HG03039 (cell line): ENCODE measurements around the gene USP28.

Experiments
- ATAC-seq: cut with Tn5 transposase; IDR thresholded peaks from one replicate; pipeline ENCODE4 v1.9.1; 2021; ENCODE audit warnings: mild to moderate bottlenecking, moderate library complexity; ENCODE audit not compliant: unreplicated experiment

The USP28 gene

DNA sequence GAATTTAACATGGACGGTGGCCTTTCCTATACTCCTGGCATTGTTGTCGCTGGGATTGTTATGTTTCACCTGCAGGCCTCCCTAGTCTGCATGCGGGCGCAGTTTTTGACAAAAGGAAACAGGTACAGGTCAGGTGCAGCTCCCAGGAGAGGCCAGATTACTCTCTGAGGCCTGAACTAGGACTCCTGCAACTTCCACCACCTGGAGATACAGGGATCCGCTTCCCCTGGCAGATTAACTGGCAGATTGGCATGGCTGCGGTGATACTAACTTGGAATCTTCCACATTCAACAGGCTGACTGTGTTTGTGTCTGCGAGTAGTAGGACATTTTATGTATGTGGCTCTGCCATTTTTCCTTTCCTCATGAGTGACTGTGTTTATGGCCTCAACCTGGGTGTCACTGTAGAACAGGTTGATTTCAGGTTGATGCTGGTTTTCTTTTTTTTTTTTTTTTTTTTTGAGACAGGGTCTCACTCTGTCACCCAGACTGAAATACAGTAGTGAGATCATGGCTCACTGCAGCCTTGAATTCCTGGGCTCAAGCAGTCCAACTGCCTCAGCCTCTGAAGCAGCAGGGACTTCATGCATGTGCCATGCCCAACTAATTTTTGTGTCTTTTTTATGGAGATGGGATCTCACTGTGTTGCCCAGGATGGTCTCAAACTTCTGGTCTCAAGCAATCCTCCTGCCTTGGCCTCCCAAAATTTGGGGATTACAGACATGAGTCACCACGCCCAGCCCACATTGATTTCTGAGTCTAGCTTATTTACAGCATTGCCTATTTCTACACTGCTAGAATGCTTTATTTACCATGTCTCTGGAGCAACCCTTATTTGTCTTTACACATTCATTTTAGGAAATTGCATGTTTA lies 1.7 kb upstream of the USP28 start:
- no peak for ATAC-seq

DNA sequence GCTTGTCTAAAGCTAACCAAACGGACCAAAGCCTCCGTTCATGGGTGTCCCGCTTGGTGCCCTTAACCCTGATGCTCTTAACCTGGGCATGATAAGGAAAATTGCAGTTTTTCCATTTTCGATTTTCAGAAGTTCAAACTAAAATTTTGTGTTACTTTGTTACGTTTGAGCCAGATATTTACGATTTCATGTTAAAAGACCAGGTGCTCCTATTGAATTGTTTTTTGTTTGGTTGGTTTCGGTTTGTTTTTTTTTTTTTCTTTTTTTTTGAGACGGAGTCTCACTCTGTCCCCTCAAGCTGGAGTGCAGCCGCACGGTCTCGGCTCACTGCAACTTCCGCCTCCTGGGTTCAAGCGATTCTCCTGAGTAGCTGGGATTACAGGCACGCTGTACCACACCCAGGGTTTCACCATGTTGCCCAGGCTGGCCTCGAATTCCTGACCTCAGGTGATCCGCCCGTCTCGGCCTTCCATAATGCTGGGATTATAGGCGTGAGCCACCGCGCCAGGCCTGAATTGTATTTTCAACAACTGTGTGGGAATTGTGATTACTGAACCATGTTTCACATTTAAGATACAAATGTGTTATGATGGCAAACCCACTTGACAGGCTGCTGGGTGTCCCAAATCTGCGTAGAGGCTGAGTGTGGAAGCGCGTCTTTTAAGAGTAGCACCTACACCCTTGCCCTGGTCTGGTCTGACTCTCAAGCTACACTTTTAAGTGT lies 864 bp upstream of the USP28 start:
- ATAC-seq: no peak

DNA sequence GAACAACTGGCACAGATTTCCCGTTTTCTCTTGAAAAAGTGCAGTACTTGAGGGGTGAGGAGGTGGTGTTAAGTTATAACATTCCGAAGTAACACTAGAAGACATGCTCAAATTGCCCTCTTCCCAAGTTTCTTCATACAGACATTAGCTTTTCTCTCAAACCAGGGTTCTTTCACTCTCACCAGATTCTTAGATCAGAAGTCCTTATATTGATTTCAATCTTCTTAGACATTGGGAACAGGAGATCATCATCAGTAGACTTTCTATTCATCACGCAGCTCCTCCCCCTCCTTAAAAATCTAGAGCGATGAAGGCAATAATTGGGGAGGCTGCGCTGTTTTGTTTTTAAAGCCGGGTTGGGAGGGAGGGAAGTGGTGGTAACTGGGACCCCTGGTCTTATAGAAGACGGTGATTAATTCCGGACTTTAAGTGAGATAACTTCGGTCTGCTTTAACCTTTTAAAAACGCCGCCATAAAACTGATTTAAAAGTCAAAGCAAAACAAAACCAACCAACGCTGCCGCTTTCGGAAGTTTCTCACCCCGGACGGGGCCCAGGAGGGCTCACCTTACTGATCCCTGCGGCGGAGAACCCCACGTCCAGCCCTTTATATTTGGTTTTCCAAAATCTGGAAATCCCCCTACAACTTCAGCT lies 665 bp downstream of the USP28 start:
- ATAC-seq: peak; percentile 36

DNA sequence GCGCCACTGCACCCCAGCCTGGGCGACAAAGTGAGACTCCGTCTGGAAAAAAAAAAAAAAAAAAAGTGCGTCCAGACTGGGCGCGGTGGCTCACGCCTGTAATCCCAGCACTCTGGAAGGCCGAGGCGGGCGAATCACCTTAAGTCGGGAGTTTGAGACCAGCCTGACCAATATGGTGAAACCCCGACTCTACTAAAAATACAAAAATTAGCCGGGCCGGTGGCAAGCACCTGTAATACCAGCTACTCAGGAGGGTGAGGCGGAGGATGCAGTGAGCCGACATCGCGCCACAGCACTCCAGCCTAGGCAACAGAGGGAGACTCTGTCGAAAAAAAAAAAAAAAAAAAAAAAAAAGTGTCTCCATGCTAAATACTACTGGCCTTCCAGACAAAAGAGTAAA lies 1.3 kb downstream of the USP28 start:
- ATAC-seq: no peak

DNA sequence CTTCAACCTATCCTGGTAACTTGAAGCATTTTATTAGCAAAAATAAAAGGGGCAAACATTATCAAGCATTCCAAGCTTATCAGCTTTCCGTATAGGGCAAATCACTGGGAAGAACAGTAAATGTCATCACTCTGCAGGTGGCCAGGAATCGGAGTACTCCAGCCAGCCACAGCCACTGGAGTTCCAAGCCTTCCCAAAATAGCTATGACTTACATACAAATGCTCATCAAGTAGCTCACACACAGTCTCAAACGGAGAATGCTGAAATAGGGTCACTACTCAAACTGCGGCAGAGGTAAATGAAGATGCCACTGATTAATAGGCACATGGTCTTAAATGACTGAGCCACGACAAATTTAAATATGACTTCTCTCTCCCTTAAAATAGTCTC lies 2.1 kb downstream of the USP28 start:
- no peak for ATAC-seq

DNA sequence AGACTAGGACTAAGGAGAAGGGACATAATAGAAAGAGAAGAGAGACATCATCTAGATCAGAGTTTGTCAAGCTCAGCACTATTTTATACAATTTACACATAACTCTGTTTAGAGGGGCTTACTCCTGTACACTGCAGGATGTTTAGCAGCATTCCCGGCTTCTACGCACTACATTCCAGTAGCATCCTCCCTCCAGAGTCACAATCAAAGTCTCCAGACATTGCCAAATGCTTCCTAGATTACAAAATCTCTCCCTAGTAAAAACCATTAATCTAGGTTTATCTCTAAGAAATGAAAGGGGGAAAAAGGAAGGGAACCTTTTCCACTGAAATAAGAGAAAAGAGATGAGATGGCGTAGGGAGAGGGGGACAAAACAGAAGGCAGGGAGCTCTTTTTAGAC lies 4.0 kb downstream of the USP28 start:
- no peak for ATAC-seq

DNA sequence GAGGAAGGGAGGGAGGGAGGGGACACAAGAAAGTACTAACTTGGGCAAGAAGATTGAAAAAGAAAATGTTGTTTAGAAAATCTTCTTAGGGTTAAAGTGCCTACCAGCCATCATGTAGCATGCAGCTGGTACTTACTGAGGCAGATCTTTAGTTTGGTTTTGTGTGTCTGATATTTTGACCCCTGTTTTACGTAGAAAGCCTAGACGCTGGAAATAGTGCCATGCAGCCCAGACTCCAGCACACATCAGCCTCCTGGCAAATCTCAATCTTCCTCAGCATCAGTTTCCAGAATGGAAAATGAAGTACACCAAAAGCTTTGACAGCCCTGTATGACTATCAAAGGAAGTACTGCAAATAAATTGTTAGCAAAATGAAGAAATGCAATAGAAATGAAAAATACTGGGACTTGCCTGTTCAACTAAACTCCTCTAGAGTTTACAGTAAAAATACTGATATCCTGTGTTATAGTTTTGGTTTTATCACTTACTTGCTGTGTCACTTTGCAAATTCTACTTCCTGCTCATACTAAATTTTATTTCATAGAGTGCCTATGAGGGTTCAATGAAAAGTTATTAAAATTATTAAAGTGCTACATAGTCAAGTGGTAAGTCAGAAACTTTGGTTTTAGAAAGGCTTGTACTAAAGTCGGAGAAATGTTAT lies 7.4 kb downstream of the USP28 start:
- ATAC-seq: no peak

DNA sequence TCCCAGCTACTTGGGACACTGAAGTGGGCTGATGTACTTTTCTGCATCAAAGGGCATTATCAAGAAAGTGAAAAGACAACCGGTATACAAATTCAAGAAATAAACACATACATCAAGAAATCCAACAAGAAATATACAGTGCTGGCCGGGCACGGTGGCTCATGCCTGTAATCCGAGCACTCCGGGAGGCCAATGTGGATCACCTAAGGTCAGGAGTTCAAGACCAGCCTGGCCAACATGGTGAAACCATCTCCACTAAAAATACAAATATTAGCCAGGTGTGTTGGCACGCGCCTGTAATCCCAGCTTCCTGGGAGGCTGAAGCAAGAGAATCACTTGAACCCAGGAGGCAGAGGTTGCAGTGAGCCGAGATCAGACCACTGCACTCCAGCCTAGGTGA lies 9.5 kb downstream of the USP28 start:
- no peak for ATAC-seq

DNA sequence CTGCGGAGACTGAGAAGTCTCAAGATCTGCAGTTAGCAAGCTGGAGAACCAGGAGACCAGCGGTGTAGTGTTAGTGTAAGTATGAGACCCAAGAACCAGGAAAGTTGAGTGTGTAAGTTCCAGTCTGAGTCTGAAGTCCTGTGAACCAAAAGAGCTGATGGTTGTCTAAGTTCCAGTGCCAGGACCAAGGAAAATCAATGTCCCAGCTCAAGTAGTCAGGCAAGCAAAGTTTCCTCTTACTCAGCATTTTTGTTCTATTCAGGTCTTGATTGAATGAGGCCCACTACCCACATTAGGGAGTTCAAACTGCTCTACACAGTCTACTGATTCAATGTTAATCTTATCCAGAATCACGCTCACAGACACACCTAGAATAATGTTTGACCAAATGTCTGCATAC lies 11.0 kb downstream of the USP28 start:
- no peak for ATAC-seq

DNA sequence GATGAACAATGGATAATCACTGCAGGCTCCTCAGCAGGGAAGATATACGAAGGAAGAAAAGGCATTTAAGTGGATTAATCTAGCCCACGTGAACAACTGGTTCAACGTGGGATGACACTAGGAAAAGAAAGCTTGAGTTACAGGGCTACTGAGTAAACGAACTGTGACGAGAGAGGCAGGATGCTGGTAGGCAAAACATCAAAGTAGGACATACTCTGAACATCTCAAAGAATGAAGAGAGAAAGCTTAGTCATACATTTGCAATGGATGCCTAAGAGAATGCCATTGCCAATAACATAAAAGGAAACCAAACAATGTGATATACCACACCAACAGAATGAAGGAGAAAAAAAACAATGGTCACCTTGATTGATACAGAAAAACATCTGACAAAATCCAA lies 12.9 kb downstream of the USP28 start:
- ATAC-seq: no peak

DNA sequence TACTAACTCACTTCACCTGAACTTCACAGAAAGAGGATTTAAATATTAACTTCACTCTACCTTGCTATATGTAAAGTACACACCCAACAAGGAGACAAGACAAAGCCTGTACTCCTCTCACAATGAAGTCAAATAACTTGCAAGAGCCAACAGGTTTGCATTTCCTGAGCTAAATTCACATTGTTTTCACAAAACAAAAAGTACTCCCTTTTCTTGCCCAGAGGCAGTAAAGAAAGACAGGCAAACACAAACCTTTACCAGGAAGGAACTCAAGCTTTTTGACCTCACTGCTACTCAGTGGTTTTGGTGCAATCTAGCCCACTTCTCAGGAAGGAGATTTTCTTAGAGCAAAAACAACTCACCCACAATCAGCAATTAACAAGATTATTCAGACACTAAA lies 15.7 kb downstream of the USP28 start:
- ATAC-seq: no peak

DNA sequence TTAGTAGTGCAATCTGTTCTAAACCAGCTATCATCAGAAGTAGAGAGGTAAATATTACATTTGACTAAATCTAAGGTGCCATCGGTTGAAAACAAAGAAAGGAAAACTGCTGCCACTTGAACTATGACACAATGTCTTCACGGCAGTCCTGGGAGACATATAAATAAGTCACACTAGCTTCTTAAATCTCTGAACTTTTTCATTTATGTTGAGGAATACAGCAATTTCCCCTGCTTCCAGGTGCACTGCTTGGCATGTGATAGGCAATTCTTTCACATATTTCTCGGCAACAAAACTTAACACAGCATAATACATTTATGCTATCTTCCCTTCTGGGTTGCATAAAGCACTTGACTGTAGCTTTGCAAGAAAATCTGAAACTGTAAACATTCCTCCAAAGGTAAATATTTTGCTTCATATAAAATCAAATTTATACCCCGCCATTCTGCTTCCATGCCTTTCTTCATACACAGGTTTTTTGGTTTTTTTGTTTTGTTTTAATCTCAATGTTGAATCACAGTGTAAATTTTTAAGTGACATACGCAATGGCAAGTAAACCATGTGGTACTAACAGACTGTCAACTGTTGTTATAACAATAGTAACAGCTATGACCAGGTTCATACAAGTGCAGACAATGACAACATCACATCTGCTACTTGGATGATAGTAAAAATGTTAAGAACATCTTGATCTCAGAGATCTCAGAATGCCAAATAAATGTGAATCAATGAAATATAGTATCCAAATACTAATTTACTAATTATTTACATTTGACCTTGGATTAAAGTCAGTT lies 18.2 kb downstream of the USP28 start:
- ATAC-seq: no peak

DNA sequence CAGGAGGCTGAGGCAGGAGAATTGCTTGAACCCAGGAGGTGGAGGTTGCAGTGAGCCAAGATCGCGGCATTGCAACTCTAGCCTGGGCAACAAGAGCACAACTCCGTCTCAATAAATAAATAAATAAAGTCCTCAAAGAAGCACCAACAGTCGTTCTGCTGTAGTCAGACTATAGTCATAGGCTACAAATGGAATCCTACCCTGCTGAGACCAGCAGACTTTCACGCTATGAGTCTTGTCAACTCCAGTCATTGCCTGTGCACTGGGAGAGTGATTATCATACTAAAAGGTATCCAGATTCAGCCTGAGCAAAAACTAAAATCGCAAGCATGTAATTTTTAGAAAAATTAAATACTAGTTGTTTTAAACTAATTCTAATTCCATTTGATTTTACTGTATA lies 19.6 kb downstream of the USP28 start:
- no peak for ATAC-seq

DNA sequence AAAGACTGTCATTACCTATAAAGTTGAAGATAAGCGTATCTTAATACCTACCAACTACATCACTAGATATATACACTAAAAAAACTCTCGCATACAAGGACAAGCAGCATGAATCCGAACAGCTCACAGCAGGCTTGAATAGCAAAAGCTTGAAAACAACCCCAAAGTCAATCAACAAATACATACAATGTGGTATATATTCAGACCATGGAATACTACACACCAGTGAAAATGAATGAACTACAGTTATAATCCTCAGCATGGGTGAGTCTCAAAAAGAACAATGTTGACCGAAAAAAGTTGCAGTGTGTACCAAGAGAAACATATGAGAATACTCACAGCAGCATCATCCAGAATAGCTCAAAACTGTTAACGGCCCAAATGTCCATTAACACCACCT lies 25.2 kb downstream of the USP28 start:
- no peak for ATAC-seq

DNA sequence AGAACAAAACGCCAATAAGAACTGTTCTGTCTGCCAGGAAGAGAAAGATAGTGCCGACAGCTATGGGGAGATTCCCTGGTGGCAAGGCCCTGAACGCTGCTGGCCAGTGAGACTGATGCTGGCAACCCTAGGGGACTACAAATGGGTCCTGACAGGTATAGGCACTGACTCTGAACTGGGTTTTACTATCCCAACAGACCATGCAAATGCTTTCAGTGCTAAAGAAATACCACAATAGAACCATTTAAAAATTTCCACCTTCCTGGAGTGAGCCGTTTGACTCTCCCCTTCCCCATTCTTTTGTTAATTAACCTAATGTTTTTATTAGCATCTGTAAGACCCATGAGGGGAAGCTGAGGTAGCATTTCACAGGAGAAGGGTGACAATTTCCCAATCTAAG lies 25.7 kb downstream of the USP28 start:
- ATAC-seq: no peak

DNA sequence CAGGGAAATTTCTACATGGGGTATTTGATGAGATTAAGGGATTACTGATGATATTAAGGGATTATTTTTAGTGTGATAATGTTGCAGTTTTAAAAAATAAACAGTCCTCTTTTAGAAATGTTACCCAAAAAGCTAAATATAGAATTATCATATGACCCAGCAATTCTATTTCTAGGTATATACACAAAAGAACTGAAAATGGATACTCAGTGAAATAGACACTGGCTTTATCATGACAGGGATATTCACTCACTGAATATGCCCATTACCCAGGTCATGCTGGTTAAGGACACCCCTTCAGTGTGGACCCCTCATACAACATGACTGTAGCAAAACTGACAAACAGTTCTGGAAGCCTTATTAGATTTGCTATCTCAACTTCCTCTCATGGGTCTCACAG lies 27.8 kb downstream of the USP28 start:
- ATAC-seq: no peak

DNA sequence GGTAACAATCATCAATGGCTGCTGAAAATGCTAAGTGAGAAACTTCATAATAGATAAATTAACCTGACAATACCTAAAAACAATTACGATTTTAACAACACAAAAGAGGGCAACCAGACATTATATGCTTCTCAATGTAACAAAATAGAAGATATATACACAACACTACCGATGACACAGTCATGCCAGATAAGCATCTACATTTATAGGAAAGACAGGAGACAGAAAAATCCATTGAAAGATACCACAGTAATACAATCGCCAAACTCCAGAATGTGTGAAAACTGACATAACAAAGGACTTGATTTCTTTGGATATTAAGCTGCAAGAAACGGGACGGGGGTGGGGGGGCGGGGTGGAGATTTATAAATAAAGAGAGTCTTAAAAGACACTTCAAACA lies 28.3 kb downstream of the USP28 start:
- no peak for ATAC-seq

DNA sequence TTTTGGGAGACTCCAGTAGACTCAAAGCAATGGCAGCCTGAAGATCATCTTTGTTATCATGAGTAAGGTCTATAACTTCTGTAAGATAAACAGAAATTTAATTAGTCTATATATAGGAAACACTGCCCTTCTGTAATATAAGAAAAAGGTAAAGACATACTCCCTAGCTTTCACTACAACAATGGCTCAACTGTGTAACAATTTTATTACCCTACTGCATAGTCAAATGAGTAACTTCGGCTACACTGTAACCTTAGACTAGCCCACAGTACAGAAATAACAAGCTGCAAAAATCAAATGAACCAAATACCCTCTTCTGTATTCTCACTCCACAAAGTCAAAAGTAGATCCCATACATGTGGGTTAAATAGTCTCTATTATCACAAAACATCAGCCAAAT lies 33.7 kb downstream of the USP28 start:
- no peak for ATAC-seq

DNA sequence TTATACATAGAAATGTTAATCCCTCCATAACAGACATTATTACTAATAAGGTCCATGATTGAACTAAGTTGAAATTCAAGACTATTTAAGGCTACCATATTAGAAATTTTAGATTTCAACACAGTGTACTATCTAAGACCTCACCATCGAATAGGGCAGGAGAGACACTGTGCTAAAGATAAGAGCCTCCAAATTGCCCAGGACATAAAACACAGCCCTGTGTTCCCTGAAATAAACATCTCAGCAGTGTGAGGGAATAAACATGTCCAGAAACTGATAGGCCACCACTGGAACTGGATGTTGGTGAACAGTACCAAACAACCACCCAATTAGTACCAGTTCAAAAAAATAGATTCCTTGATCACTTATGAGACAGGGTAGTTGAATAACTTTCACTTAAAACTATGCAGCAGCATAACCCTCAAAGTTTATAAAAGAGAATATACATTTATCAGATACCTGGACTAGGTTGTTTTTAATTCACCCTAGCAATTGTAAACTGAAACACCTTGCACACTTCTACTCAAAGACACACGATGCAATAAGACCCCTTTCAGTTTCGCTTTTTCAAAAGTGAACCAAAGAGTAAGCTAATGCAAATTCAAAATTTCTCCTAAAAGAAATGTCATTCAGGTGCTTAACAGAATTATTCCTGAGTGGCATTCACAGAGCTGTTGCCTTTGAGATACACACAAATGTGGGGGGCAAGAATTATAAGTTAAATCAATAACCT lies 34.3 kb downstream of the USP28 start:
- no peak for ATAC-seq

DNA sequence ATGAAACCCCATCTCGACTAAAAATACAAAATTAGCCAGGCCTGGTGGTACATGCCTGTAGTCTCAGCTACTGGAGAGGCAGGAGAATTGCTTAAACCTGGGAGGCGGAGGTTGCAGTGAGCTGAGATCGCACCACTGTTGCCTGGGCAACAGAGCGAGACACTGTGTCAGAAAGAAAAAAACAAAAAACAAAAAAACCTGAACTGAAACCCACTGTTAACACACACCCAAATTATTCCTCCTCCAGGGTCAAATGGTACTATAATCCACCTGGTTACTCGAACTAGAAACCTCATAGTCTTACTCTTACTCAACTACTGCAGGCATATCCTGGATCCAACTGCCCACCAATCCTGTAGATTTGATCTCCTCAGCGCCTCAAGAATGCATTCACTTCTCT lies 35.5 kb downstream of the USP28 start:
- ATAC-seq: peak; percentile 79
